HL-60 (cell line): ENCODE data around the gene WBP2.

Experiments used
- GABPA ChIP-seq: IDR thresholded peaks from 2 replicates; pipeline ENCODE4 v1.6.1; 2012; ENCODE audit warnings: low read depth
- POLR2AphosphoS5 ChIP-seq: IDR thresholded peaks from 2 replicates; pipeline ENCODE4 v1.6.1; 2012; ENCODE audit warnings: low read depth
- SPI1 ChIP-seq: IDR thresholded peaks from 2 replicates; pipeline ENCODE4 v1.6.1; 2012; ENCODE audit warnings: low read depth, mild to moderate bottlenecking, borderline replicate concordance
- TF ChIP-seq, protein P1 (sequence below): IDR thresholded peaks from one replicate; pipeline ENCODE4 v1.5.1; 2011; ENCODE audit warnings: low read length, control low read depth, inconsistent platforms; ENCODE audit not compliant: insufficient read depth
- TF ChIP-seq, protein P2 (sequence below): IDR thresholded peaks from 2 replicates; pipeline ENCODE4 v1.6.1; 2012; ENCODE audit warnings: low read depth; ENCODE audit not compliant: insufficient replicate concordance

DNA sequence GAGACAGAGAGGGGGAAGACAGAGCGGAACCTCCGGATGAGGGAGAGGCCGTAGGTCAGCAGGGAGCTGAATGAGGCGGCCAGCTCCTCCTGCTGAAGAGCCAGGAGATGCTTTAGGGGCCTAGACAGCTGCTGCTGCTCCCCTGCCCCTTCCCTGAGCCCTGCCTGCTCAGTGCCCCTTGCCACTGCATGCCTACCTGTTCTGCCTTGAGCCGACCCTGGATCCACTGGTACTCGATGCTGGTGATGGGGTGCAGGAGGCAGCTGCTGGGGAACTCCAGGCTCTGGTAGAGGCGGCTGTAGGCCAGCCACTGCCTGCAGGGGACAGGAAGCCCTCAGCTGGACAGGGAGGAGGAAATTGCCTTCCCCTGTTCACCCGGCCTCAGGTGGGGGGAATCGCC, 18.5 kb downstream of the WBP2 start:
- TF ChIP-seq SPI1 (no peak), POLR2AphosphoS5 (no peak; the same call in 1 of the 2 replicates), GABPA (no peak)
- TF ChIP-seq, protein P1, sequence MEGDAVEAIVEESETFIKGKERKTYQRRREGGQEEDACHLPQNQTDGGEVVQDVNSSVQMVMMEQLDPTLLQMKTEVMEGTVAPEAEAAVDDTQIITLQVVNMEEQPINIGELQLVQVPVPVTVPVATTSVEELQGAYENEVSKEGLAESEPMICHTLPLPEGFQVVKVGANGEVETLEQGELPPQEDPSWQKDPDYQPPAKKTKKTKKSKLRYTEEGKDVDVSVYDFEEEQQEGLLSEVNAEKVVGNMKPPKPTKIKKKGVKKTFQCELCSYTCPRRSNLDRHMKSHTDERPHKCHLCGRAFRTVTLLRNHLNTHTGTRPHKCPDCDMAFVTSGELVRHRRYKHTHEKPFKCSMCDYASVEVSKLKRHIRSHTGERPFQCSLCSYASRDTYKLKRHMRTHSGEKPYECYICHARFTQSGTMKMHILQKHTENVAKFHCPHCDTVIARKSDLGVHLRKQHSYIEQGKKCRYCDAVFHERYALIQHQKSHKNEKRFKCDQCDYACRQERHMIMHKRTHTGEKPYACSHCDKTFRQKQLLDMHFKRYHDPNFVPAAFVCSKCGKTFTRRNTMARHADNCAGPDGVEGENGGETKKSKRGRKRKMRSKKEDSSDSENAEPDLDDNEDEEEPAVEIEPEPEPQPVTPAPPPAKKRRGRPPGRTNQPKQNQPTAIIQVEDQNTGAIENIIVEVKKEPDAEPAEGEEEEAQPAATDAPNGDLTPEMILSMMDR = no peak
- TF ChIP-seq, protein P2, sequence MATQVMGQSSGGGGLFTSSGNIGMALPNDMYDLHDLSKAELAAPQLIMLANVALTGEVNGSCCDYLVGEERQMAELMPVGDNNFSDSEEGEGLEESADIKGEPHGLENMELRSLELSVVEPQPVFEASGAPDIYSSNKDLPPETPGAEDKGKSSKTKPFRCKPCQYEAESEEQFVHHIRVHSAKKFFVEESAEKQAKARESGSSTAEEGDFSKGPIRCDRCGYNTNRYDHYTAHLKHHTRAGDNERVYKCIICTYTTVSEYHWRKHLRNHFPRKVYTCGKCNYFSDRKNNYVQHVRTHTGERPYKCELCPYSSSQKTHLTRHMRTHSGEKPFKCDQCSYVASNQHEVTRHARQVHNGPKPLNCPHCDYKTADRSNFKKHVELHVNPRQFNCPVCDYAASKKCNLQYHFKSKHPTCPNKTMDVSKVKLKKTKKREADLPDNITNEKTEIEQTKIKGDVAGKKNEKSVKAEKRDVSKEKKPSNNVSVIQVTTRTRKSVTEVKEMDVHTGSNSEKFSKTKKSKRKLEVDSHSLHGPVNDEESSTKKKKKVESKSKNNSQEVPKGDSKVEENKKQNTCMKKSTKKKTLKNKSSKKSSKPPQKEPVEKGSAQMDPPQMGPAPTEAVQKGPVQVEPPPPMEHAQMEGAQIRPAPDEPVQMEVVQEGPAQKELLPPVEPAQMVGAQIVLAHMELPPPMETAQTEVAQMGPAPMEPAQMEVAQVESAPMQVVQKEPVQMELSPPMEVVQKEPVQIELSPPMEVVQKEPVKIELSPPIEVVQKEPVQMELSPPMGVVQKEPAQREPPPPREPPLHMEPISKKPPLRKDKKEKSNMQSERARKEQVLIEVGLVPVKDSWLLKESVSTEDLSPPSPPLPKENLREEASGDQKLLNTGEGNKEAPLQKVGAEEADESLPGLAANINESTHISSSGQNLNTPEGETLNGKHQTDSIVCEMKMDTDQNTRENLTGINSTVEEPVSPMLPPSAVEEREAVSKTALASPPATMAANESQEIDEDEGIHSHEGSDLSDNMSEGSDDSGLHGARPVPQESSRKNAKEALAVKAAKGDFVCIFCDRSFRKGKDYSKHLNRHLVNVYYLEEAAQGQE = no peak
